IMR-90 (cell line): ENCODE measurements around the gene BTRC. TPM values are rescaled to one million over a fixed set of nuclear protein-coding genes. Genes with fewer than 3 reads are reported as not detected.

Experiments used
- ATAC-seq: fragments of 200-7000 bp; cut with Tn5 transposase; 2 replicates; pipeline ENCODE4 v1.9.1; 2020; ENCODE audit warnings: low read depth, mild to moderate bottlenecking, moderate library complexity
- BruUV-seq: library from RNA; stranded (reverse); fragments of 400-500 nt; replicated peaks from 2 replicates; lab custom pipeline; 2021; lab: Mats Ljungman, UMichigan
- CTCF ChIA-PET: fragments of 300-600 bp; formaldehyde crosslinking; extraction: SDS; loops from one replicate; lab custom pipeline; 2021; ENCODE audit warnings: antibody characterized with exemption; lab: Yijun Ruan, JAX
- POLR2A ChIA-PET: fragments of 300-600 bp; sonication (Branson Sonifier 250); formaldehyde crosslinking; loops from one replicate; lab custom pipeline; 2022; ENCODE audit warnings: antibody characterized with exemption; ENCODE audit not compliant: unreplicated experiment; lab: Charles Lee
- DNase-seq: peaks from one replicate; pipeline ENCODE4 v3.0.0; 2013
- H2AFZ ChIP-seq: replicated peaks from 2 replicates; pipeline ENCODE3; 2013; ENCODE audit warnings: low read length, mild to moderate bottlenecking; ENCODE audit not compliant: poor library complexity
- H2AK5ac ChIP-seq: 2 replicates; pipeline ENCODE4 v1.6.1; 2013; ENCODE audit warnings: low read depth, low read length, inconsistent platforms
- H2AK9ac ChIP-seq: replicated peaks from 2 replicates; pipeline ENCODE3; 2013; ENCODE audit warnings: mild to moderate bottlenecking, low read depth, low read length, moderate library complexity; ENCODE audit not compliant: poor library complexity
- H2BK120ac ChIP-seq: 2 replicates; pipeline ENCODE4 v1.6.1; 2013; ENCODE audit warnings: low read depth, low read length, inconsistent platforms
- H2BK15ac ChIP-seq: 3 replicates; pipeline ENCODE4 v1.6.1; 2013; ENCODE audit warnings: low read depth, low read length, inconsistent platforms
- H2BK20ac ChIP-seq: 2 replicates; pipeline ENCODE4 v1.6.1; 2013; ENCODE audit warnings: low read depth, mild to moderate bottlenecking, inconsistent platforms, low read length, moderate library complexity
- H2BK5ac ChIP-seq: 2 replicates; pipeline ENCODE4 v1.6.1; 2013; ENCODE audit warnings: mild to moderate bottlenecking, low read depth, low read length, inconsistent platforms; ENCODE audit not compliant: poor library complexity, severe bottlenecking
- H3K14ac ChIP-seq: replicated peaks from 2 replicates; pipeline ENCODE4 v1.6.1; 2013; ENCODE audit warnings: low read depth, low read length, inconsistent platforms
- H3K18ac ChIP-seq: 2 replicates; pipeline ENCODE4 v1.6.1; 2013; ENCODE audit warnings: low read depth, low read length, control low read depth
- H3K23ac ChIP-seq: 2 replicates; pipeline ENCODE4 v1.6.1; 2013; ENCODE audit warnings: low read depth, low read length, inconsistent platforms
- H3K27ac ChIP-seq: 2 replicates; pipeline ENCODE4 v1.5.1; 2013; ENCODE audit warnings: mild to moderate bottlenecking, control low read depth, low read length; ENCODE audit not compliant: insufficient read depth
- H3K27me3 ChIP-seq: 2 replicates; pipeline ENCODE4 v1.6.1; 2013; ENCODE audit warnings: low read length; ENCODE audit not compliant: control insufficient read depth, insufficient read depth
- H3K36me3 ChIP-seq: 2 replicates; pipeline ENCODE4 v1.6.1; 2013; ENCODE audit warnings: low read length, mixed read lengths; ENCODE audit not compliant: control insufficient read depth, insufficient read depth
- H3K4ac ChIP-seq: 2 replicates; pipeline ENCODE4 v1.6.1; 2013; ENCODE audit warnings: low read depth, low read length, inconsistent platforms
- H3K4me1 ChIP-seq: 2 replicates; pipeline ENCODE4 v1.6.1; 2013; ENCODE audit warnings: low read length, mixed read lengths; ENCODE audit not compliant: control insufficient read depth, insufficient read depth
- H3K4me2 ChIP-seq: 2 replicates; pipeline ENCODE4 v1.6.1; 2013; ENCODE audit warnings: low read depth, mild to moderate bottlenecking, control low read depth, low read length, moderate library complexity
- H3K4me3 ChIP-seq: 2 replicates; pipeline ENCODE4 v1.5.1; 2013; ENCODE audit warnings: low read depth, mild to moderate bottlenecking, control low read depth, low read length, moderate library complexity; ENCODE audit not compliant: insufficient read depth
- H3K56ac ChIP-seq: 2 replicates; pipeline ENCODE4 v1.6.1; 2013; ENCODE audit warnings: low read length, inconsistent platforms; ENCODE audit not compliant: insufficient read depth; ENCODE audit errors: extremely low read depth
- H3K79me1 ChIP-seq, 2 experiments: 2 replicates each; pipeline ENCODE4 v1.6.1; 2013; ENCODE audit warnings: low read length in 2 of 2, inconsistent platforms in 1 of 2, low read depth in 1 of 2
- H3K9ac ChIP-seq: 2 replicates; pipeline ENCODE4 v1.6.1; 2013; ENCODE audit warnings: low read depth, low read length, control low read depth
- H3K9me1 ChIP-seq: 2 replicates; pipeline ENCODE4 v1.6.1; 2013; ENCODE audit warnings: low read length, inconsistent platforms; ENCODE audit not compliant: insufficient read depth
- H3K9me3 ChIP-seq: 2 replicates; pipeline ENCODE4 v1.6.1; 2013; ENCODE audit warnings: low read length; ENCODE audit not compliant: control insufficient read depth, insufficient read depth
- H4K20me1 ChIP-seq: 2 replicates; pipeline ENCODE4 v1.6.1; 2013; ENCODE audit warnings: low read length, inconsistent platforms; ENCODE audit not compliant: insufficient read depth
- H4K5ac ChIP-seq: 2 replicates; pipeline ENCODE4 v1.6.1; 2013; ENCODE audit warnings: mild to moderate bottlenecking, low read depth, low read length, control low read depth
- H4K8ac ChIP-seq, 2 experiments: 2 replicates each; pipeline ENCODE4 v1.6.1; 2013; ENCODE audit warnings: low read depth in 2 of 2, low read length in 2 of 2, control low read depth in 1 of 2, inconsistent platforms in 1 of 2
- H4K91ac ChIP-seq: 2 replicates; pipeline ENCODE4 v1.6.1; 2013; ENCODE audit warnings: low read depth, low read length, inconsistent platforms; ENCODE audit not compliant: insufficient read depth
- CEBPB ChIP-seq: IDR thresholded peaks from 2 replicates; pipeline ENCODE4 v1.6.1; 2012; ENCODE audit warnings: low read depth, low read length, improper control_type of control experiment
- MAFK ChIP-seq: IDR thresholded peaks from 2 replicates; pipeline ENCODE4 v1.6.1; 2012; ENCODE audit warnings: low read depth, low read length, improper control_type of control experiment
- WGBS, 2 experiments: methylation state at CpG; one replicate each; pipeline versions ENCODE4 v1.1.5 to v1.1.7; 2013; ENCODE audit warnings: missing lambda C conversion rate in 2 of 2; ENCODE audit not compliant: insufficient read length in 1 of 2; ENCODE audit errors: extremely low coverage in 2 of 2; 5-methylcytosine and 5-hydroxymethylcytosine counted together
- dilution Hi-C: fragments of 300-500 bp; cut with HindIII; formaldehyde crosslinking; loops from one replicate; pipeline ENCODE4 v1.14.3; 2018; ENCODE audit warnings: low sequenced_read_pairs; ENCODE audit not compliant: unreplicated experiment
- in situ Hi-C: fragments of 300-500 bp; cut with MboI; formaldehyde crosslinking; loops from 3 replicates; pipeline ENCODE4 v1.14.3; 2019; ENCODE audit warnings: low sequenced_read_pairs, inconsistent platforms, mixed read lengths
- intact Hi-C: fragments of 100-400 bp; cut with micrococcal nuclease; formaldehyde crosslinking; loops from 2 replicates; pipeline ENCODE4 v1.10.0; 2022
- polyA plus RNA-seq, 3 experiments: library from polyadenylated mRNA; depleted of rRNA; stranded (reverse); fragments of >200 nt; gene quantifications; 2 replicates each; pipeline ENCODE4 v1.2.3, GENCODE V29; 2012; ENCODE audit warnings: low replicate concordance in 1 of 3
- total RNA-seq: library from RNA; depleted of rRNA; stranded (reverse); fragments of >200 nt; gene quantifications from 2 replicates; pipeline ENCODE4 v1.2.3, GENCODE V29; 2012

Gene BTRC
- total and polyA plus RNA-seq, 2 of the 4 experiments (the other 2 are of a cell fraction): 7.7 to 8.4 TPM

GRCh38 chr10:101506829-101507661 lies 153.1 kb downstream of the BTRC start:
- Histone ChIP-seq H3K4me1 (no peaks in the 10 kb centered on the region), H3K9me3 (no peaks in the 10 kb centered on the region), H3K27me3 (no peaks in the 10 kb centered on the region), H4K20me1 (peaks cover 6% of the 10 kb centered on the region; the same call in 1 of the 2 replicates), H3K23ac (no peak overlapping the region), H4K8ac (no peak overlapping the region), H3K27ac (no peak overlapping the region), H4K5ac (no peak overlapping the region), H3K79me1 (peaks cover 0 to 3% of the 10 kb centered on the region in 2 experiments; a peak in 2 of 4 replicates), H3K4ac (no peak overlapping the region), H2BK120ac (no peak overlapping the region), H2BK5ac (no peak overlapping the region), H3K4me2 (no peak overlapping the region; the same call in 1 of the 2 replicates), H2AK9ac (no peak overlapping the region), H3K9ac (no peak overlapping the region), H2AFZ (no peak overlapping the region), H3K18ac (no peak overlapping the region), H2AK5ac (no peak overlapping the region), H3K4me3 (no peak overlapping the region), H4K91ac (no peak overlapping the region), H3K36me3 (no peaks in the 10 kb centered on the region), H3K14ac (no peak overlapping the region), H3K56ac (no peak overlapping the region), H2BK15ac (no peak overlapping the region), H3K9me1 (no peaks in the 10 kb centered on the region), H2BK20ac (no peak overlapping the region)
- dilution Hi-C loops: no loop called here
- DNase-seq (no peak), ATAC-seq (no peak)
- ChIA-PET CTCF (interaction anchor here (0.7 kb wide), 1 partner anchor 26 kb away, joined by 3 read pairs; no protein-coding TSS in a partner anchor), POLR2A (no interaction called here)
- TF ChIP-seq CEBPB (no peak), MAFK (peak; percentile 37)
- intact Hi-C loops: no loop called here
- 23% methylated on average over 5 of the region's 11 CpGs; no CpG with 5 or more reads in 1 of the 2 experiments for WGBS, 2 experiments
- in situ Hi-C loops: no loop called here
- BruUV-seq: no TSS peak
